Lower leg skin (tissue), 3 donors: ENCODE measurements around the gene RUFY1.

Experiments used
- CTCF ChIP-seq, 3 donors: fragments of 450-650 bp; IDR thresholded peaks; one replicate each; pipeline ENCODE4 v1.5.1; 2016; ENCODE audit warnings: antibody characterized with exemption in 3 of 3, mild to moderate bottlenecking in 3 of 3, moderate library complexity in 2 of 3
- POLR2A ChIP-seq, 2 donors: fragments of 450-650 bp; IDR thresholded peaks; one replicate each; pipeline ENCODE4 v1.6.1; 2016 to 2017; ENCODE audit warnings: antibody characterized with exemption in 2 of 2, mild to moderate bottlenecking in 1 of 2, moderate library complexity in 1 of 2

GRCh38 chr5:179553006-179553405 is 2.7 kb downstream of the RUFY1 start:
- TF ChIP-seq CTCF (IDR thresholded peaks at IDR 0.05) (no peak), POLR2A (IDR thresholded peaks at IDR 0.05) (no peak)
